GM12892 (cell line): ENCODE data around the gene CERS6.

Experiments used
- POLR2AphosphoS5 ChIP-seq: IDR thresholded peaks from 2 replicates; pipeline ENCODE4 v1.6.1; 2011; ENCODE audit warnings: low read depth, low read length, control low read depth
- TAF1 ChIP-seq: IDR thresholded peaks from 2 replicates; pipeline ENCODE4 v1.6.1; 2011; ENCODE audit warnings: low read depth, mild to moderate bottlenecking, control low read depth, low read length, borderline replicate concordance

DNA sequence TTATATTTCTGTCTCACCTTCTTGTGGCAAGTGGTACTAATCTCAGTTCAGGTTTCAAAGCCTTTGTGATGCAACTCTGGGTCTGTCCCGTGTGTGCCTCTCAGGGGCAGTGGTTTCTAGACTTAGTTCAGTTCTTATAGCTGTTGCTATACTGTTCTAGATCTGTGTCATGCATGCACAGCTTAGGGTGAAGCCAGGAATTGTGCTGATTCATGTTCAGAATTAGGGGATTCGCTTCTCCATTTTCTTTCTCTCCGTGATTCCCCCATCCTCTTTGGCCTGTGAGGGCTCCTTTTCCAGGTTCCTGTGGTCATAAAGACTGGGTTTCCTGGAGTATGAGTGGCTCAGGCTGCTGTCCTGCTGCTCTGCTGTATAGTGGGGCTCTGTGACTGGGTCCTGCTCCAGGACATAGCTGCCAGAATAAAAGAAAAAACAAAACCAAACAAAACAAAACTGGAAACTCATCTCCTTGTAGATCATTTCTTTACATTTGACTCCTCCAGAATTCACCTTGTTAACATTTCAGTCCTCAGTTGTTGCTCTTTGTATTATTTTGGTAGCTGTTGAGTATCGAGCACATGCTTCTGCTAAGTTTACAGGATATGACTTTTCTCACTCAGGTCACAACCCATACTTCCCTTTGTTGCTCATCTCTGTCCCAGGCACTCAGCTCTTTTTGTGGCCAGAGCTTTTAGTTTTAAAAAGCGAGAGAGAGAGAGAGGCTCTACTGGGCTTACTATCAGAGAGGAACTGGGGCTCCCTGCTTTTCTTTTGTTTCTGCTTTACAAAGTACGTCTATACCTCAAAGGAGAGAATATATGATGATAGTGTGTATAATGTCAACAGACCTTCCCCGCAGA lies 34.2 kb downstream of the CERS6 start:
- TF ChIP-seq TAF1 (peak; percentile 70; the same call in 1 of the 2 replicates), POLR2AphosphoS5 (no peak; the same call in 1 of the 2 replicates)
